DND-41 (cell line): Measurements from ENCODE around the gene B3GALT4.
A peak's percentile ranks its signal among the peaks of the same experiment; 100 is the strongest.

Experiments
- ATAC-seq: fragments of 200-7000 bp; cut with Tn5 transposase; 3 replicates; pipeline ENCODE4 v1.9.1; 2021; ENCODE audit warnings: low read depth; ENCODE audit not compliant: insufficient read depth
- DNase-seq: peaks from one replicate; pipeline ENCODE4 v3.0.0-alpha.2; 2020
- H2AFZ ChIP-seq: 2 replicates; pipeline ENCODE4 v1.6.0; 2012; ENCODE audit warnings: low read depth, low read length
- H3K27ac ChIP-seq: 2 replicates; pipeline ENCODE4 v1.5.1; 2012; ENCODE audit warnings: low read length, inconsistent platforms
- H3K27me3 ChIP-seq: fragments of 200-600 bp; sonication (generic); 2 replicates; pipeline ENCODE4 v1.6.0; 2012; ENCODE audit warnings: low read length, mild to moderate bottlenecking, inconsistent platforms; ENCODE audit not compliant: insufficient read depth, poor library complexity
- H3K36me3 ChIP-seq: 2 replicates; pipeline ENCODE4 v1.5.1; 2012; ENCODE audit warnings: low read length, inconsistent platforms; ENCODE audit not compliant: insufficient read depth
- H3K4me1 ChIP-seq: 2 replicates; pipeline ENCODE4 v1.5.1; 2012; ENCODE audit warnings: mild to moderate bottlenecking, low read length; ENCODE audit not compliant: insufficient read depth
- H3K4me2 ChIP-seq: 2 replicates; pipeline ENCODE4 v1.6.0; 2012; ENCODE audit warnings: mild to moderate bottlenecking, moderate library complexity, low read length, inconsistent platforms; ENCODE audit not compliant: insufficient read depth
- H3K4me3 ChIP-seq, 2 experiments: fragments of 200-600 bp in 1 of 2; shearing (Covaris generic) in 1 of 2; 2 replicates each; pipeline ENCODE4 v1.5.1; 2012 to 2016; ENCODE audit warnings: inconsistent platforms in 2 of 2, low read length in 2 of 2, mild to moderate bottlenecking in 2 of 2, low read depth in 1 of 2, moderate library complexity in 1 of 2
- H3K79me2 ChIP-seq: 2 replicates; pipeline ENCODE4 v1.6.0; 2012; ENCODE audit warnings: low read length, inconsistent platforms; ENCODE audit not compliant: insufficient read depth
- H3K9ac ChIP-seq: 2 replicates; pipeline ENCODE4 v1.6.0; 2012; ENCODE audit warnings: low read depth, mild to moderate bottlenecking, inconsistent platforms, low read length, moderate library complexity
- H3K9me3 ChIP-seq: 2 replicates; pipeline ENCODE4 v1.5.1; 2012; ENCODE audit warnings: low read length, moderate library complexity, mild to moderate bottlenecking, inconsistent platforms; ENCODE audit not compliant: insufficient read depth, severe bottlenecking
- H4K20me1 ChIP-seq: 2 replicates; pipeline ENCODE4 v1.6.0; 2012; ENCODE audit warnings: low read length; ENCODE audit not compliant: insufficient read depth
- EZH2 ChIP-seq: IDR thresholded peaks from 3 replicates; pipeline ENCODE4 v1.6.1; 2012; ENCODE audit warnings: borderline replicate concordance, low read depth, mild to moderate bottlenecking, moderate library complexity, low read length, inconsistent platforms; ENCODE audit not compliant: severe bottlenecking
- TF ChIP-seq, protein P1 (sequence below): IDR thresholded peaks from 2 replicates; pipeline ENCODE4 v1.5.1; 2012; ENCODE audit warnings: borderline replicate concordance, low read length, moderate library complexity, mild to moderate bottlenecking; ENCODE audit not compliant: poor library complexity, severe bottlenecking; ENCODE audit errors: extremely low read depth

B3GALT4 gene

GRCh38 chr6:33297956-33298772, 21.2 kb downstream of the B3GALT4 start:
- DNase-seq, result peak; percentile 77
- peaks cover 40% of the 10 kb centered on the region for H3K36me3 ChIP-seq
- TF ChIP-seq, protein P1, sequence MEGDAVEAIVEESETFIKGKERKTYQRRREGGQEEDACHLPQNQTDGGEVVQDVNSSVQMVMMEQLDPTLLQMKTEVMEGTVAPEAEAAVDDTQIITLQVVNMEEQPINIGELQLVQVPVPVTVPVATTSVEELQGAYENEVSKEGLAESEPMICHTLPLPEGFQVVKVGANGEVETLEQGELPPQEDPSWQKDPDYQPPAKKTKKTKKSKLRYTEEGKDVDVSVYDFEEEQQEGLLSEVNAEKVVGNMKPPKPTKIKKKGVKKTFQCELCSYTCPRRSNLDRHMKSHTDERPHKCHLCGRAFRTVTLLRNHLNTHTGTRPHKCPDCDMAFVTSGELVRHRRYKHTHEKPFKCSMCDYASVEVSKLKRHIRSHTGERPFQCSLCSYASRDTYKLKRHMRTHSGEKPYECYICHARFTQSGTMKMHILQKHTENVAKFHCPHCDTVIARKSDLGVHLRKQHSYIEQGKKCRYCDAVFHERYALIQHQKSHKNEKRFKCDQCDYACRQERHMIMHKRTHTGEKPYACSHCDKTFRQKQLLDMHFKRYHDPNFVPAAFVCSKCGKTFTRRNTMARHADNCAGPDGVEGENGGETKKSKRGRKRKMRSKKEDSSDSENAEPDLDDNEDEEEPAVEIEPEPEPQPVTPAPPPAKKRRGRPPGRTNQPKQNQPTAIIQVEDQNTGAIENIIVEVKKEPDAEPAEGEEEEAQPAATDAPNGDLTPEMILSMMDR, result peak; percentile 52
- TF ChIP-seq EZH2, result no peak
- peak overlapping the region; percentile 96 for H3K4me2 ChIP-seq
- H4K20me1 ChIP-seq, result 0 out of 2 replicates have a peak, but pooled peaks cover 6% of the 10 kb centered on the region
- peak overlapping the region; percentile 98 for H3K27ac ChIP-seq
- H2AFZ ChIP-seq, result peak overlapping the region; percentile 92
- peak; percentile 34 for ATAC-seq
- H3K9me3 ChIP-seq, result no peaks in the 10 kb centered on the region
- peak overlapping the region; percentile 76 to 90 for H3K4me3 ChIP-seq
- peaks cover 37% of the 10 kb centered on the region for H3K79me2 ChIP-seq
- no peaks in the 10 kb centered on the region for H3K27me3 ChIP-seq
- peak overlapping the region; percentile 93 for H3K9ac ChIP-seq
- peaks cover 43% of the 10 kb centered on the region for H3K4me1 ChIP-seq

GRCh38 chr6:33298773-33299236, 21.9 kb downstream of the B3GALT4 start, which contains the start of gene RGL2:
Gene RGL2 (minus strand): TSS chr6:33298942. CDS start chr6:33298610, 332 bp downstream.
- H3K4me2 ChIP-seq, result peak within 1 kb of the TSS; percentile 96
- peak within 1 kb of the TSS; percentile 93 for H3K9ac ChIP-seq
- H3K4me1 ChIP-seq, result peaks cover 43% of the 10 kb centered on the region
- H3K79me2 ChIP-seq, result peaks cover 37% of the 10 kb centered on the region
- H3K36me3 ChIP-seq, result peaks cover 38% of the 10 kb centered on the region
- H3K9me3 ChIP-seq, result no peaks in the 10 kb centered on the region
- no peaks in the 10 kb centered on the region for H3K27me3 ChIP-seq
- DNase-seq, result peak; percentile 79
- peaks cover 9% of the 10 kb centered on the region for H4K20me1 ChIP-seq
- H2AFZ ChIP-seq, result peak within 1 kb of the TSS; percentile 92
- H3K27ac ChIP-seq, result peak within 1 kb of the TSS; percentile 98
- TF ChIP-seq, protein P1, result no peak
- TF ChIP-seq EZH2, result no peak
- ATAC-seq, result peak; percentile 47
- H3K4me3 ChIP-seq, result peak within 1 kb of the TSS; percentile 76 to 90

- TF ChIP-seq, protein P1, result peak; percentile 81
- TF ChIP-seq EZH2, result no peak
- H3K4me1 ChIP-seq, result peaks cover 43% of the 10 kb centered on the region
- peak overlapping the region; percentile 76 to 90 for H3K4me3 ChIP-seq
- peaks cover 41% of the 10 kb centered on the region for H3K36me3 ChIP-seq
- peak overlapping the region; percentile 93 for H3K9ac ChIP-seq
- peak overlapping the region; percentile 96 for H3K4me2 ChIP-seq
- DNase-seq (peak; percentile 95), ATAC-seq (peak; percentile 88)
- no peaks in the 10 kb centered on the region for H3K9me3 ChIP-seq
- no peaks in the 10 kb centered on the region for H3K27me3 ChIP-seq
- peaks cover 37% of the 10 kb centered on the region for H3K79me2 ChIP-seq
- H4K20me1 ChIP-seq, result peaks cover 11% of the 10 kb centered on the region
- peak overlapping the region; percentile 92 for H2AFZ ChIP-seq
- peak overlapping the region; percentile 98 for H3K27ac ChIP-seq
Measured at GRCh38 chr6:33299237-33299944, 22.5 kb downstream of the B3GALT4 start.
